Activated CD8-positive, alpha-beta memory T cell treated with anti-CD3 and anti-CD28 coated beads for 24 hours (primary cell): ENCODE measurements around the gene WIPF3.

ENCODE experiments used
- DNase-seq: peaks from one replicate; pipeline ENCODE4 v3.0.0-alpha.2; 2020

The WIPF3 gene

GRCh38 chr7:29919790-29920189 is 113.5 kb downstream of the WIPF3 start:
- no peak for DNase-seq

GRCh38 chr7:29920491-29920890 is 114.2 kb downstream of the WIPF3 start:
- no peak for DNase-seq

- peak; percentile 65 for DNase-seq
Measured at GRCh38 chr7:29921404-29922010, 115.2 kb downstream of the WIPF3 start.

GRCh38 chr7:29922921-29923700 is 116.8 kb downstream of the WIPF3 start:
- no peak for DNase-seq

GRCh38 chr7:29924006-29924405 is 117.7 kb downstream of the WIPF3 start:
- DNase-seq, result no peak

DNA sequence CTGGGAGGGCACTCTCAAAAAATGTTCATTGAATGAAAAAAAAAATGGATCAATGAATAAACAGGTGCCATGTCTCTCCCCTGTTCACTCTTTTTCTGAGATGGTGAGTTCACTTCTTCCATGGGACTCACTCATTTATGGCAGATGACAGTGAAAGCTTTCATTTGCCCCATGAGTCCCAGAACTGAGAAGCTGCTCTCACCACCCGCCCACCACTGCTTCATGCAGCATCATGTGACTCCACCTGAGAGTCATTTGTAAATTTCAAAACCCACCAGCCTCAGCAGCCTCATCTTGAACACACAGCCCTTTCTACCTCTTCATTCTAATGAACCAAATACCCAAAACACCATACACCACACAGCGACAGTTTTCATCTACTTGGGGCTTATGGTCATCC is 118.4 kb downstream of the WIPF3 start:
- DNase-seq, result no peak

DNA sequence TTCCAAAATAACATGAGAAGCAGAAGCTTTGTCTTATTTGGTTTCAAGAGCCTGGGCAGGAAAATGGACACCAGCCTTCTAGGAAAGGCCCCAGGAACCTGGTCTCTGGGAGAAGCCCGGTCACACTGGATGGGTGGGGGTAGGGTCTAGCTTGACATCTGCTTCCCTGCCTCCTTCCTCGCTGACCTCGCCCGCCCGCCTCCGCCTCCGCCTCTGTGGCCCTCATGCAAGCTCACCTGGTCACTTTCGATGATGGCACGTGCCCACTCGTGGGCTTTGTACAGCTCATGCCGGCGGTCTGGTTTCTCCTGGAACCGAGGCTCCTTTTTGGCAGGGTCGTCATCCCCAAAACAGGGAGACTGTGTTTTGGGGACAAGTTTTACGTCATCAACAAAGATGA is 119.9 kb downstream of the WIPF3 start:
- DNase-seq, result no peak

DNA sequence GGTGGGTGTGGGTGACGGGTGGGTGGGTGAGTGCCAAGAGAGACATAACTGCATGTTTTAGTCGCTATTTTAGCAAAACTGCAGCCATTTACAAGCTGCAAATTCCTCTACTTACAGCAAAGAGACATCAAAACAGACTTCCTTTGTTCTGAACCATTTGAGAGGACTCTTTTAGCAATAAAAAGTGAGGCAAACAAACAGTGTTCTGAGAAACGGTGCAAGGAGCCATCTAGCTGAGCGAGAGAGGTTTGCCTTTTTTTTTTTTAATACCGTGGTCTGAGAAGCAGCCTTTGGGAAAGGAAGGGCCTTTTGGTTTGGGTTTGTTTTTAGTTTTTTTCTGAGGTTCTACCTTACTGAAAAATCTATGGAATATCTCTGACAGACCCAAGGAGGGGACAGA is 120.4 kb downstream of the WIPF3 start:
- no peak for DNase-seq

GRCh38 chr7:29929018-29929807 is 122.9 kb downstream of the WIPF3 start:
- DNase-seq, result no peak

- no peak for DNase-seq
Measured at GRCh38 chr7:29935111-29935510, 128.8 kb downstream of the WIPF3 start.

- DNase-seq, result no peak
Measured at GRCh38 chr7:29937132-29937531, 130.8 kb downstream of the WIPF3 start.

GRCh38 chr7:29940199-29940598 is 133.9 kb downstream of the WIPF3 start:
- DNase-seq, result no peak

- no peak for DNase-seq
Measured at GRCh38 chr7:29945259-29945809, 139.0 kb downstream of the WIPF3 start.

DNA sequence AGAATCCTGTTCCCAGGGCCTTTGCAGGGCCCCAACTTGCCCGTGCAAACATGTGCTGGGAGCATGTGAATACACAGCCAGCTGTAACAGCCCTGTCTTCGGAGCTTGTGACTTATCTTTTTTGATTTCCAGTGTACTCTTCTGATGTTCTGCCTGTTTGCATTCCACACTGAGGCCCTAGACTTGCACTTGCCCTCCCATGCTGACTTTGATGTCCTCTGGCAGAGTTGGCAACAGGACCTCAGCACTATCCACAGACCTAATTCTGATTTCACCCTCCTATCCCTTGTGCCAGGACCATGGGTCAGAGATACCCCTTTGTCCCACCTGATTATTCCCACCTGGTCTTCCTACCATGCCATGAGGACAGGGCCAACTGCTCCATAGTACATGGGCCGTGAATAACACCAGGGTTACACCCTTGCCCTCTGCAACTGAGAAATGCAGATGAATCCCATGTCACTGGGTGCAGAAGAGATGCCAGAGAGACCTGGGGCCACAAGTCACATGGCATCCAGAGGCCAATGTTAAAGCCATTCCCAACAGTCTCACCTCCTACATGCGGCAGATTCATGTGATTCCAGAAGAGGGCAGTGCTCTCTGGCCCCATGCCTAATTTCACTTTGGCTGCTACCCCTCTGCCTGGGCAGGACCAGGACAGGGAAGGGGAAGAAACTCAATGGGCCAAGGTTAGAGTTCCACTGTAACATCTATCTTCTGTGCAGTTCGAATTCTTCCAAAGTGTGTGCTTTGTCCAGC is 140.3 kb downstream of the WIPF3 start:
- DNase-seq, result no peak

GRCh38 chr7:29948587-29948986 is 142.3 kb downstream of the WIPF3 start:
- DNase-seq, result no peak

DNA sequence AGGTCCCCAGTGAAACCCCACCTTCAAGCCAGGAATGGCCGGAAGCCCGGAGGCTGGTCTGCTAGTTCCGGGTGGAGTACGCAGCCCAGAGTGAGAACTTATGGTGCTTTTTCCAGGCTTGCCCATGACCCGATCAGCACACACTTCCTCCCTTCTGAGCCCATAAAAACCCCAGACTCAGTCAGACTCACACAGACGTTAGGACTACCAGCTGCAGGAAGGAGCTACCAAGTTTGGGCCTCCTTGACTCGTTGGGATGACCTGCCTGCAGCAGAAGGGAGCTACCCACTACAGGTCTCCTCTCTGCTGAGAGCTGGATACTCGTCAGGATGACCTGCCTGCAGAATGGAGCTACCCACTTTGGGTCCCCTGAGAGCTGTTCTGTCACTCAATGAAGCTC is 144.2 kb downstream of the WIPF3 start:
- no peak for DNase-seq

DNA sequence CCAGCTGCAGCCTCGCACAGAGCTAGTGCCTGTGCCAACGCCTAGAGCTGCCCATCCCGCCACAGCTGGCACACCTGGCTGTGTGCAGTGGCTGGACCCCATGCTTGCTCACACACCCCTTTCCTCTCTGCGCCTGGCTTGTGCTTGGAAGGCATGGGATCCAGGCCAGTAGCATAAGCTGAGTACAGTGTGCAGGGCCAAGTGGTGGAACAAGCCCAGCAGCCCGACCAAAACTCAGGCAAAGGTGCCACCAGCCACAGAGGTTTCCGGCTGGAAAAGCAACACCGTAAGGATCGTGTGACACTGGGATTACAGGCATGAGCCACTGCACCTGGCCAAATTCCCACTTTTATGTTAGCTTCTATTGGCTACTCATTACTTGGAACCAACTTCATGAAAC is 144.9 kb downstream of the WIPF3 start:
- DNase-seq, result no peak

GRCh38 chr7:29953726-29954347 is 147.5 kb downstream of the WIPF3 start:
- no peak for DNase-seq

- no peak for DNase-seq
Measured at GRCh38 chr7:29955075-29955792, 148.9 kb downstream of the WIPF3 start.

DNA sequence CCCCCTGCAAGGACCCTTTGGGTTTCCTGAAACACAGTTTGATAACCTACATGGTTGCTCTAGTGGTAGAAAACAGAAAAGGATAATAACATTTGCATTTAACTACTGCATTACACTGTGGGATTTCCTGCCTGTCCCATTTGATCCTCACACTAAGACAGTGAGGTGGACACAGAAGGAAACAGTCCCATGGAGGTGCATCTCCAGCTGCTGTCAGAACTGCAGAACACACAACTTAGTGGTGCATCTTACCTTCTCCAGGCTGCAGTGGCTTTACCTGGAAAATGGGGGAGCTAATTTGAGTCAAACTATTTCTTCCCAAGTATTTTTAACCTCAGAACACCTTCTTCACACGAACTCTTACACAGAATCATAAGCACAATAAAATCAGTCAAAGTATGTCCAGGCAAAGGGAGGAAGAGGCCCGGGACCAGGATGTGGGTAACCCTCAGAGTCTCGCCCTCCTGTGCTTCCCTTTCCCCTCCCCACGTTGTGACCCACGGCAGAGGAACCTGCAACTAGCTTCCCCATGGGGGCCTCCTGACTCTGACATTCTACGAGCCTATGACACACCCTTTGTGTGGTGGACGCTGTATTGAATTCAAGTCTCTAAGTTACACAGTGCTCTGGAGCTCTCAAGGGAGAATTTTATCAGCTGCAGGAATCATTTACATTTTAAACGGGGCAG is 149.6 kb downstream of the WIPF3 start:
- DNase-seq, result no peak

GRCh38 chr7:29956487-29956836 is 150.2 kb downstream of the WIPF3 start:
- no peak for DNase-seq
